Mesenchymal stem cell (in vitro differentiated cells and primary cell): ENCODE measurements around the gene UBE2I.
"Not testable (repeated sequence)": the region's sequence is repeated elsewhere in the genome, so short reads cannot be mapped to it uniquely, and the experiment has no call there.

ENCODE experiments used
- DNase-seq: peaks from one replicate; pipeline ENCODE4 v3.0.0-alpha.2; 2013
- H2AFZ ChIP-seq: one replicate; pipeline ENCODE4 v1.6.1; 2013; ENCODE audit warnings: low read depth, mild to moderate bottlenecking, control low read depth, inconsistent platforms, low read length, moderate library complexity
- H2AK5ac ChIP-seq: 2 replicates; pipeline ENCODE4 v1.6.1; 2013; ENCODE audit warnings: low read length, moderate library complexity, mild to moderate bottlenecking, inconsistent platforms; ENCODE audit not compliant: severe bottlenecking
- H2BK120ac ChIP-seq: one replicate; pipeline ENCODE4 v1.6.1; 2013; ENCODE audit warnings: low read depth, mild to moderate bottlenecking, inconsistent platforms, low read length, moderate library complexity
- H2BK12ac ChIP-seq, 2 experiments: one replicate each; pipeline ENCODE4 v1.6.1; 2013; ENCODE audit warnings: inconsistent platforms in 2 of 2, low read length in 2 of 2, mild to moderate bottlenecking in 2 of 2, moderate library complexity in 2 of 2, control low read depth in 1 of 2
- H2BK15ac ChIP-seq: one replicate; pipeline ENCODE4 v1.6.1; 2013; ENCODE audit warnings: mild to moderate bottlenecking, low read depth, inconsistent platforms; ENCODE audit not compliant: poor library complexity, severe bottlenecking
- H2BK5ac ChIP-seq: 2 replicates; pipeline ENCODE4 v1.6.1; 2013; ENCODE audit warnings: low read depth, mild to moderate bottlenecking, low read length, control low read depth, inconsistent platforms; ENCODE audit not compliant: poor library complexity, severe bottlenecking
- H3K14ac ChIP-seq, 2 experiments: one replicate each; pipeline ENCODE4 v1.6.1; 2013; ENCODE audit warnings: inconsistent platforms in 2 of 2, low read length in 2 of 2, control low read depth in 1 of 2, mild to moderate bottlenecking in 1 of 2, moderate library complexity in 1 of 2
- H3K18ac ChIP-seq, 2 experiments: one replicate each; pipeline ENCODE4 v1.6.1; 2013; ENCODE audit warnings: inconsistent platforms in 2 of 2, low read length in 2 of 2, control low read depth in 1 of 2, low read depth in 1 of 2, mild to moderate bottlenecking in 1 of 2
- H3K23ac ChIP-seq, 2 experiments: one replicate each; pipeline ENCODE4 v1.6.1; 2013; ENCODE audit warnings: inconsistent platforms in 2 of 2, low read length in 2 of 2, mild to moderate bottlenecking in 2 of 2, moderate library complexity in 2 of 2, control low read depth in 1 of 2
- H3K27ac ChIP-seq: 2 replicates; pipeline ENCODE4 v1.5.1; 2013; ENCODE audit warnings: mild to moderate bottlenecking, moderate library complexity, low read length, control low read depth, inconsistent platforms; ENCODE audit not compliant: poor library complexity, severe bottlenecking
- H3K27me3 ChIP-seq, 2 experiments: 2 replicates each; pipeline versions ENCODE4 v1.6.1 to v1.7.0; 2013; ENCODE audit warnings: low read length in 2 of 2, mild to moderate bottlenecking in 2 of 2, moderate library complexity in 2 of 2, control low read depth in 1 of 2, inconsistent platforms in 1 of 2; ENCODE audit not compliant: control insufficient read depth in 1 of 2, insufficient read depth in 1 of 2
- H3K36me3 ChIP-seq, 2 experiments: 2 replicates each; pipeline versions ENCODE4 v1.6.1 to v1.7.0; 2013; ENCODE audit warnings: low read length in 2 of 2, control low read depth in 1 of 2, inconsistent platforms in 1 of 2, low read depth in 1 of 2, mild to moderate bottlenecking in 1 of 2; ENCODE audit not compliant: insufficient read depth in 2 of 2, control insufficient read depth in 1 of 2
- H3K4ac ChIP-seq, 2 experiments: one replicate each; pipeline ENCODE4 v1.6.1; 2013; ENCODE audit warnings: inconsistent platforms in 2 of 2, low read length in 2 of 2, mild to moderate bottlenecking in 2 of 2, moderate library complexity in 2 of 2, control low read depth in 1 of 2, low read depth in 1 of 2
- H3K4me1 ChIP-seq: 2 replicates; pipeline ENCODE4 v1.6.1; 2013; ENCODE audit warnings: low read depth, low read length, control low read depth; ENCODE audit not compliant: control insufficient read depth, insufficient read depth
- H3K4me2 ChIP-seq: 2 replicates; pipeline ENCODE4 v1.6.1; 2013; ENCODE audit warnings: low read length, mild to moderate bottlenecking, inconsistent platforms; ENCODE audit not compliant: poor library complexity, severe bottlenecking
- H3K4me3 ChIP-seq, 2 experiments: 2 replicates each; pipeline versions ENCODE4 v1.5.1 to v1.7.0; 2013; ENCODE audit warnings: low read length in 2 of 2, mild to moderate bottlenecking in 2 of 2, control low read depth in 1 of 2, low read depth in 1 of 2; ENCODE audit not compliant: insufficient read depth in 1 of 2
- H3K79me1 ChIP-seq: replicated peaks from 2 replicates; pipeline ENCODE4 v1.6.1; 2013; ENCODE audit warnings: mild to moderate bottlenecking, control low read depth, low read length, inconsistent platforms; ENCODE audit not compliant: poor library complexity, severe bottlenecking
- H3K9ac ChIP-seq: 2 replicates; pipeline ENCODE4 v1.7.0; 2013; ENCODE audit warnings: mild to moderate bottlenecking, low read length, moderate library complexity
- H3K9me3 ChIP-seq: 2 replicates; pipeline ENCODE4 v1.7.0; 2013; ENCODE audit warnings: mild to moderate bottlenecking, low read length; ENCODE audit not compliant: control insufficient read depth
- H4K8ac ChIP-seq: one replicate; pipeline ENCODE4 v1.6.1; 2013; ENCODE audit warnings: inconsistent platforms, mild to moderate bottlenecking, low read length, moderate library complexity
- H4K91ac ChIP-seq: one replicate; pipeline ENCODE4 v1.6.1; 2013; ENCODE audit warnings: mild to moderate bottlenecking, low read length, inconsistent platforms
- WGBS: methylation state at CpG from one replicate; pipeline ENCODE4 v1.1.7; 2013; ENCODE audit warnings: mixed read lengths; 5-methylcytosine and 5-hydroxymethylcytosine counted together

UBE2I gene

GRCh38 chr16:1291576-1291974, 17.9 kb upstream of the UBE2I start:
- H2AFZ ChIP-seq, result no peak overlapping the region
- 83% methylated on average over 17 of the region's 17 CpGs for WGBS
- H2BK120ac ChIP-seq, result no peak overlapping the region
- no peaks in the 10 kb centered on the region for H3K36me3 ChIP-seq
- H3K23ac ChIP-seq, result no peak overlapping the region
- H3K4me3 ChIP-seq, result no peak overlapping the region
- no peak overlapping the region for H3K18ac ChIP-seq
- no peak overlapping the region for H3K4ac ChIP-seq
- no peak overlapping the region for H3K4me2 ChIP-seq
- no peak overlapping the region for H2BK5ac ChIP-seq
- H4K8ac ChIP-seq, result no peak overlapping the region
- no peak overlapping the region for H3K9ac ChIP-seq
- H3K4me1 ChIP-seq, result no peaks in the 10 kb centered on the region
- H2BK15ac ChIP-seq, result no peak overlapping the region
- DNase-seq, result no peak
- H3K27ac ChIP-seq, result no peak overlapping the region
- no peak overlapping the region for H2BK12ac ChIP-seq
- no peaks in the 10 kb centered on the region for H3K9me3 ChIP-seq
- H3K79me1 ChIP-seq, result no peaks in the 10 kb centered on the region
- H2AK5ac ChIP-seq, result no peak overlapping the region
- H3K14ac ChIP-seq, result no peak overlapping the region
- peaks cover 46 to 75% of the 10 kb centered on the region in 2 experiments for H3K27me3 ChIP-seq
- no peak overlapping the region for H4K91ac ChIP-seq

GRCh38 chr16:1292208-1292607, 17.2 kb upstream of the UBE2I start:
- not testable (repeated sequence) for H2BK15ac ChIP-seq, H2AFZ ChIP-seq, H2BK12ac ChIP-seq, H3K23ac ChIP-seq, H3K4me2 ChIP-seq, H3K4me1 ChIP-seq, H3K27ac ChIP-seq, H3K79me1 ChIP-seq, H3K9me3 ChIP-seq, H2BK5ac ChIP-seq, H4K91ac ChIP-seq, H3K4ac ChIP-seq, H3K9ac ChIP-seq, H2AK5ac ChIP-seq, H3K4me3 ChIP-seq, H3K36me3 ChIP-seq, H4K8ac ChIP-seq, DNase-seq, H2BK120ac ChIP-seq, H3K18ac ChIP-seq, H3K14ac ChIP-seq
- WGBS, result 90% methylated on average over 3 of the region's 6 CpGs
- H3K27me3 ChIP-seq, result peaks cover 44 to 70% of the 10 kb centered on the region in 2 experiments

- H3K4ac ChIP-seq, H2BK120ac ChIP-seq, H2BK15ac ChIP-seq, H4K8ac ChIP-seq, H3K23ac ChIP-seq, H3K27ac ChIP-seq, H3K18ac ChIP-seq, H2BK12ac ChIP-seq, H2AFZ ChIP-seq, H3K4me1 ChIP-seq, H4K91ac ChIP-seq, H3K4me2 ChIP-seq, H3K9ac ChIP-seq, H2AK5ac ChIP-seq, H3K36me3 ChIP-seq, H2BK5ac ChIP-seq, H3K9me3 ChIP-seq, DNase-seq, H3K14ac ChIP-seq, H3K79me1 ChIP-seq, H3K4me3 ChIP-seq: not testable (repeated sequence)
- peaks cover 39 to 64% of the 10 kb centered on the region in 2 experiments for H3K27me3 ChIP-seq
- 88% methylated on average over 7 of the region's 8 CpGs for WGBS
These were observed 16.6 kb upstream of the UBE2I start for GRCh38 chr16:1292808-1293207.

- Histone ChIP-seq H3K23ac (no peak overlapping the region), H3K9ac (no peak overlapping the region), H2AFZ (no peak overlapping the region), H2AK5ac (no peak overlapping the region), H3K18ac (no peak overlapping the region), H2BK120ac (no peak overlapping the region), H3K27ac (no peak overlapping the region), H3K9me3 (no peaks in the 10 kb centered on the region), H2BK15ac (no peak overlapping the region), H4K8ac (no peak overlapping the region), H3K4me3 (no peak overlapping the region), H2BK5ac (no peak overlapping the region), H3K4me1 (peaks cover 3% of the 10 kb centered on the region), H3K36me3 (no peaks in the 10 kb centered on the region), H3K27me3 (peaks cover 33 to 60% of the 10 kb centered on the region in 2 experiments), H3K79me1 (no peaks in the 10 kb centered on the region), H3K4ac (no peak overlapping the region), H3K4me2 (no peak overlapping the region), H3K14ac (no peak overlapping the region), H2BK12ac (no peak overlapping the region), H4K91ac (no peak overlapping the region)
- DNase-seq, result no peak
- 75% methylated on average over 10 of the region's 11 CpGs for WGBS
These were observed 15.3 kb upstream of the UBE2I start for GRCh38 chr16:1293921-1294656.
